Cerebellar cortex (tissue), 1 donor: ENCODE results near the gene VCL.
"Not testable (repeated sequence)": the region's sequence is repeated elsewhere in the genome, so short reads cannot be mapped to it uniquely, and the experiment has no call there.

Source experiments
- DNase-seq: peaks from one replicate; pipeline ENCODE4 v3.0.0-alpha.2; 2015; ENCODE audit warnings: low spot score

VCL gene

DNA sequence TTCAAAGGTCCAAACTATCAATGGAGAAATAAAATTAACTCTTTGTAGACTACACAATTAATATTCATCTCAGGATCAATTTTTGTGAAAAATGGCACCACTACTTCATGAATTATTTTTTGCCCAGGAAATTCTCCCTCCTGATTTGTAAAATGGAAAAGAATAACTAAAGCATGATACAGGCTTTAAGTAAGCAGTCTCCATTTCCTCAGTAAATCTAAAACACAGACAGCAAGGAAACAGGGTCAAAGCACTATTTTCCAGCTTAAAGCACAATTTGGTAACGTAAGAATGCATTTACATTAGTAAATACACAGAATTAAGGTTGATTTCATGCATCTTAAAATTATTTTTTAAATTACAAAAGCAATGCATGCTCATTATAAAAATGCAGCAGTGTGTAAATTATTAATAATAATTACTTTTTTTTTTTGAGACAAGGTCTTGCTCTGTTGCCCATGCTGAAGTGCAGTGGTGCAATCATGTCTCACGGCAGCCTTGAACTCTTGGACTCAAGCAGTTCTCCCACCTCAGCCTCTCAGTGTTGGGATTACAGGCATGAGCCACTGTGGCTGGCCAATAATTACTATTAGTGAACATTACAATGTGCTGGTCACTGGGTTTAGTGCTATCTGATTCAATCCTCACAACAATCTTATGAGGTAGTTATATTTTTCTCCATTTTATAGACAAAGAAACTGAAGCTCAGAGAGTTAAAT, 26.1 kb upstream of the VCL start:
- DNase-seq = no peak

DNA sequence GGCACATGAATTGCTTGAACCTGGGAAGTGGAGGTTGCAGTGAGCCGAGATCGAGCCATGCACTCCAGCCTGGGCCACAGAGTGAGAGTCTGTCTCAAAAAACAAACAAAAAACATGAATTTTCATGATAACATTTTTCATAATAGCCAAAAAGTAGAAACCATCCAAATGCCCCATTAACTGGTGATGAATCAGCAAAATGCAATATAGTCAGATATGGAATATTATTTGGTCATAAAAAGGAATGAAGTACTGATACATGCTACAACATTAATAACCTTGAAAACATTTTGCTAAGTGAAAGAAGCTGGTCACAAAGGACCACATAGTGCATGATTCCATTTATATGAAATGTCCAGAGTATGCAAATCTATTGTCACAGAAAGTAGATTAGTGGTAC, 24.5 kb upstream of the VCL start:
- DNase-seq = no peak

DNA sequence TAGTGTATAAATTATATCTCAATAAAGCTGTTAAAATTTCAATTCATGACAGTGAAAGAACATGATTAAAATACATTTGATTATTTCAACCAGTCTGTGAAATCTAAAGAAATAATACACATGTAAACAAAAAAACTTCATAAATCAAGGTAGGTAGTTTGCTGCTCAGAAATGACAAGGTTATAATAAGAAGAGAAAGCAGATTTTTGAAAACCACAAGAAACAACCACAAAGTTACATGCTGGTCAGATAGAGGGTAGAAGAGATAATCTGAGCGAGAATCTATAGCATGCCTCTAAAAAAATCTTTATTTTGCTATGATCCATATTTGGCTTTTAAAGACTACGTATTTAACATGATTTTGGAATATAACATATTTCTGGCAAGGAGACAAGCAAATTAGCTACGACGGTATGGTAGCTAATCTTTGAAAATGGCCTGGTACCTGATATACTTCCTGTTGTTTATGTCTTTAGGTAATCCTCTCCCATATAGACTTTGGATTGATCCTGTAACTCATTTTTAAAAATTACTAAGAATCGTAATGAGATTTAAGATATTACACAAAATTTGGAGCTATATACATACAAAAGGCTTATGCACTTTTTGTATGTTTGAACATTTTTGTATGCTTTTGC, 23.5 kb upstream of the VCL start:
- no peak for DNase-seq

DNA sequence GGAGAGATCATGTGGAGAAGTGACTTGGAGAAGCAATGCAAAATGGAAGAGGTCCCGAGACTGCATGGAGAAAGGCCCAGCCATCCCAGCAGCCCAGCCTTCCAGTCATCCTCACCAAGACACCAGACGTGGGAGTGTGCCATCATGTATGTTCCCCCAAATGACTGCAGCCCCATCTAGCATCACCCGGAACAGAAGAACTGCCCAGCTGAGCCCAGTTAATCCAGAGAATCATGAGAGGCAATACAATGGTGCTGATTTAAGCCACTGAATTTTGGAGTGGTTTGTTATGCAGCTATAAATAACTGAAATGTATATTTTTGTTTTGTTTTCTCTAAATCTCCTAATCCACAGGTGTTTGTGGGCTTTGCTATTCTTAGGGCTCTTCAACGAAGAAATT, 22.5 kb upstream of the VCL start:
- no peak for DNase-seq

DNA sequence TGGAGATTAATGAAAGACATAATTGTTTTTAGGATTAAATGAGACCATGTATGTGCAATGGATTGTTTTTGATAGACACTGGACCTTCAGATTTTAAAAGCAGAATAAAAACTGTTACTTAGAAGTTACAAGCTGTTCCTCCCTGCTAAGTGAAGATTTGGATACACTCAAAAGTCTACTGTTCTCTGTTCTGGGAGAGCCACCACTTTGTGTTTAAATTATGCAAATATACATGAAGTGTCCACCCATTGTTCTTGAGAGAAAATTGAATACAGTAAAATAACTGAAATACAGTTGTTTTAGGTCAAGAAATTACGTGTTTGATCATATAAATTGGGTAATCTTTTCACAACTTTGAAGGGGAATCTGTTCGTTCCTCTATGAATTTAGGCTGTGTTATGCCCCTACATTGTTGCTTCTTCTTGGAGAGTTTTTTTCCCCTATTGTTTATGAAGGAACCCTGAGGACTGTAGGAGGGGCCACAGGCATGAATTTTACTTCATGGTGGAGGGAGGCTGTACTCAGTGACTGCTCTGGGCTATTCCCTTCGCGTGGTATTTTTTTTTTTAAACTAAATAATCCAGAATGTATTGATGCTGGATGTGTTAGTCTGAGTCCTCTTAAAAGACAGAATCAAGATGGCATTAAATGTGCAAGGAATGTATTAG, 18.6 kb upstream of the VCL start:
- no peak for DNase-seq

DNA sequence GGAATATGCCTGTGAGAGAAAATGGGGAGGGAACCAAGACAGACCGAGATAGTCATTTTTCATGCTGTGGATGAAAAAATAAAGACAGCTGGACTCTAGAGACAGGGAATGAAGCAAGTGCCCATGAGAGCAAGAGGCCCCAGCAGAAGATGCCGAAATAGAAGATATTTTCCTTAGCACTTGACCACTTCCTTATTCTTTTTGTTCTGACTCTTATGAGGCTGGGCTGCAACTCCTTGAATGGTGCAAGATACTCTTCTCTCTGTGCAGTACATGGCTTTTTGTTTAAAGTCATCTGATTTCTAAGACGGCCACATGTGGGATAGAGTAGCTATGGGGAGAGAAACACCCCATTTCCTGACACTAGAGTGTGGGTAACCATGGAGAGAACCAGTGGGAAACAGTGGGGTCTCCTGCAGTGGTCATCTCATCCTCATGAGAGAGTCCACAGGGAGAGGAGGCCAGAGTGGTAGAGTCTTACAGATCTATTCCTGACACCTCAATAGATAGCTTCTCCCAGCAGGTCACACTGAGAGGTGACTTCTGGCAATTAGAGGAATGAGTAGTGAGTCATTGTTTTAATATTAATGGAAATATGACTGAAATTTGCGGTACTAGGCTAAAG, 18.0 kb upstream of the VCL start:
- DNase-seq = no peak

DNA sequence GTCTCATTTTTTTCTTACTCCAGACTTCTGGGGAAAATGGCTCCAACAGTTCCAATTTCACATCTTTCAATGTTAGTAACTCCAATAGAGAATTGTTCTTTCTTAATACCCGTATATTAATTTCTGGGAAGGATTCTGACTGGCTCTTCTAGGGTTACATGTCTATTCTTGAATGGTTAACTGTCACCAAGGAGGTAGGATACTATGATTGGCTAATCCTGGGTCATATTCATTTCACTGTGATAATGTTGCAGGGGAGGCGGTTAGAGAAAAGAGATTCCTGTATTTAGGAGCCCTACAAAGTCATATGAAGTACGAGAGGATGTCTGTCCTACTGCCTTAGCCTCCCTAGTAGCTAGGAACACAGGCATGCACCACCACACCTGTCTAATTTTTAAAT, 16.1 kb upstream of the VCL start:
- DNase-seq = no peak

DNA sequence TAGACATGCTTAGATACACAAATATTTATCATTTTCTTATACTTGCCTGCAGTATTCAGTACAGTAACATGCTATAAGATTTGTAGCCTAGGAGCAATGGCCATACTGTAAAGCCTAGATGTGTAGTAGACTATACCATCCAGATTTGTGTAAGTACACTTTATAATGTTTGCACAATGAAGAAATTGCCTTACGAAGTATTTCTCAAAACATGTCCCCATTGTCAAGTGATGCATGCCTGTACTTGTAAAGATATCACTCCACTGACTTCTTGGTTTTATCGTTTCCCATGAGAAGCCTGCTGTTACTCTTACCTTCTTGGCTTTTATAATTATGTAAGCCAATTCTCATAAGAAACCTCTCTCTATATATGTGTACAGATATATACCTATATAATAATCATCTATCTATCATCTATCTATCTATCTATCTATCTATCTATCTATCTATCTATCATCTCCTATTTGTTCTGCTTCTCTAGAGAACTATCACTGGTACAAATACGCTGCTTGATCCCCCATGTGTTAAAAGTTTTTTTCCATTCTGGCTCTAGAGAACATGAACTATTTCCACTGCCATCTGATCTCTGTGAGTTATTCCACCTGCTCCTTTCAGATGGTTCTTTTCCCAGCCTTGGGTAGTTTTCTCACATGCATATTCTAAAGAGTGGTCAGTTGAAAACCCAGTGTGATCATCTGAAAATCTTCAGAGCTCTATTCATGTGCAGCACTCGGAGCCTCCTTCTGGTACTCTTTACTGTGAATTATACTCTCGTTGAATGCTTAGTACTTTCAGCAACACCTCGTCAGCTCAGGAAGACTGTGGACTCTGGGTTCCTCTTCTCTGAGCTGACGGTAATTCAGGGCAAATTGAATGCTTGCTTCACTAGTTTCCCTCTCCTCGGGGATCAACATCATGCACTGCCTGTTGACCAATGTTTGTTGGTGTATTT, 14.5 kb upstream of the VCL start:
- no peak for DNase-seq

DNA sequence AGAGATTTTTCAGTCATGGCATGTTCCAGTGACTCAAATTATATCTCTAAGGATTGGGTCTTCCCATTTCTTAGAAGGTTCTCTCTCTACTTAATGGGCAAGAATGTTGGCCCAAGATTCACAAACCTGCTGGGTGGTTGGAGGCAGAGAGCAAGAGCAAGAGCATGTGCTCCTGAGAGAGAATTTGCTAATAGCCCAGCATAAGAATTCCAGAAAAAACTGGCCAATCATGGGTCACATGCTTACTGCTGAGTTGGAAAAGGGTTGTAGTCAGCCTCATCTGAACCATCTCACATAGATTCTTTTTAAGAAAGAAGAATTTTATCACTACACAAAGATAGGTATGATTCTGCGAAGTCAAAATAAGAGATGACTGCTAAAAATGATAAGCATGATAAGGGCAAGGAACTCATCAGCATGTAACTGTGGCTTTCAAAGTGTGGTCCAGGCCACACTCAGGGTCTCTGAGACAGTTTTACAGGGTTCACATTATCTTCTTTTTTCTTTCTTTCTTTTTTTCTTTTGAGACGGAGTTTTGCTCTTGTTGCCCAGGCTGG, 8.2 kb upstream of the VCL start:
- DNase-seq = no peak

DNA sequence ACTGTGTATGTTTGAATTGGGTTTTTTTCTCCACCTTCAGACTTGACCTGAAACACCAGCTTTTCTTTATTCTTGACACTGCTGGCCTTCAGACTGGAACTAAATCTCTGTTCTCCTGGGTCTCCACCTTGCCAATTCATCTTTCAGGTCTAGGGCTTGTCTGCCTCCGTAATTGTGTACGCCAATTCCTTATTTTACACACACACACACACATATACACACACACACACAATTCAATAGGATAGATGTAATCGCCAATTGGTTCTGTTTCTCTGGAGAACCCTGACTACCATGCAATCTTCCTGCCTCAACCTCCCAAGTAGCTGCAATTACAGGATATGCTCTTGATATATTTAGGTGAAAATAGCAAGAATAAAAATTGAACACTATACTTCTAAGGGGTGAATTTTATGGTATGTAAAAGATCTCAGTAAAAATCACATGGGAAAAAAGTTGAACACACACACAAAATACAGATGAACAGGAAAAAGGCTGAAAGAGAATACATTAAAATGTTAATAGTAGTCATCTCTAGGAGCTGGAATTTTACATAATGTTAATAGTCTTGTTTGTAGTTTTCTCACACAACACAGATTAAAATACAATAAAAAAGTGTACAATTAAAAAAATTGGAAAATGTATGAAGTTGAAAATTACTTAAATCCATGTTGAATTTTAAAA, 6.6 kb upstream of the VCL start:
- DNase-seq = no peak

DNA sequence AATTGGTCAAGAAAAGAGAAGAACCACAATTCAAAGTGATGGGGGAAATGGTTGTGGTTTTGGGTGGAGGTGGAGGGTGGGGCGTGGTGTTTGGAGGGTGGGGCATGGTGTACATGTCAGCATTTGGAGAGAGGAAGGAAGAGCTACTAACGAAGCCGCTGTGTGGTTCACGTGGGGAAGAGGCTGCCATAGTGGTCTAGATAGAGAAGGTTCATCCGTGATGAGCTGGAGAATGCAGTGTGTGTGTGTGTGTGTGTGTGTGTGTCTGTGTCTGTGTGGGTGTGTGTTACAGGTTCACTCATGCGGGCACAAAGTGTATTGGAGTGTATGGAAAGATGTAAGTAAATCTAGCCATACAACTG, 6.1 kb upstream of the VCL start:
- no peak for DNase-seq

DNA sequence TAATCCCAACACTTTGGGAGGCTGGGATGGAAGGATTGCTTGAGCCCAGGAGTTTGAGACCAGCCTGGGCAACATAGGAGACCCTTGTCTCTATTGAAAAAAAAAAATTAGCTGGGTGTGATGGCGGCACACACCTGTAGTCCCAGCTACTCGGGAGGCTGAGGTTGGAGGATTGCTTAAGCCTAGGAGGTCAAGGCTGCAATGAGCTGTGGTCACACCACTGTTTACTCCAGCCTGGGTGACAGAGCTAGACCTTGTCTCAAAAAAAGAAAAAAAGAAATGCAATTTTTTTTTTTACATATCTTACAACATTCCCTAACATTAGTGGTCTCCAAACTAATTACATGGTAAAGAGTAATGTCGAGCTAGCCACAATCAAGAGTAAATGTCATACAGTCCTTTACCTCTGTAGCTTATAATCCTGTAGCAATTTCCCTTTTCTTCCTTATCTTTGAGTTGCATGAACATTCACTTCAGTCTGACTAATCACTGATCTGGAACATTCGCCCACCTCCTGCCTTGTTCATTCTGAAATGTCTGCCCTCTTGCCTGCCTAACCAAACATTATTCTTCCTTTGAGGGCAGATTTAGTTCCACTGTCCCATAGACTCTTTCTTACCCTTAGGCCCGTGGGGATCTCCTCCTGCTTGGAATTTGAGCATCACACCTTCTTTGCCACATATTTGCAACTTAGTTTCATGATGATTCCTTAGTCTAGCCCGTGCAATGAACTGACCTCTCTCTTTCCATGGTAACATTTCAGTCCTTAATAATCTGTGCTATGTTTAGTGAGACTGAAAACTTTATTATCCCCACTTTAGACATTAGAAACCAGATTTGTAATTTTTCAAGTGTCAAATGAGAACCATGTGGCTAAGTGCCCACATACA, 4.8 kb upstream of the VCL start:
- no peak for DNase-seq

DNA sequence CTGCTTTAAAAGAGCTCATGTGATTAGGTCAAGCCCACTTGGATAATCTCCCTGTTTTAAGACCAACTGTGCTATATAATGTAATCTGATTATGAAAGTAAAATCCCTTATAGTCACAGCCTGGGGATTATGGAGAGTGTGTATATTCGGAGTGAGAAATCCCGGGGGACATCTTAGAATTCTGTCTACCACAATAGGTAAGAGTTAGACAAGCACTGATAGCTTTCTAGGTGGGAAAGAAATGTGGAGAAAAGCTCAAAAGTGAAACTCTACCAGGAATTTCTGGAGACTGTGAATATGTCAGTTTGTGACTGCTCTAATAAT, 2.9 kb upstream of the VCL start:
- no peak for DNase-seq

DNA sequence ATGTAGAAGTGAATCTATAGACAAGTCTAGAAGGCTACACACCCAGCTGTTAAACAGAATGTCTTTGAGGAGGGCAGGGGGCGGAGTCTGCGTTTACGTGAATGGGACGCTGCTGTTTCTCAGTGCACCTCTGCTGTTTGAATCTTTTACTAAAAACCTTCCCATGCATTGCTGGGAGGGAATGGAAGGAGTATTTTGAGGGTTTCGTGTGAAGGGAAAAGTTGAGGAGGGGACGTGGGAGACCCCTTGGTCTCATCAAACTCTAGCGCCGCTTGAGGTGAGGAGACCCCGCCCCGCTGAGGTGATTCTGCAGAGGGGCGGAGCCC, 492 bp upstream of the VCL start:
- no peak for DNase-seq

DNA sequence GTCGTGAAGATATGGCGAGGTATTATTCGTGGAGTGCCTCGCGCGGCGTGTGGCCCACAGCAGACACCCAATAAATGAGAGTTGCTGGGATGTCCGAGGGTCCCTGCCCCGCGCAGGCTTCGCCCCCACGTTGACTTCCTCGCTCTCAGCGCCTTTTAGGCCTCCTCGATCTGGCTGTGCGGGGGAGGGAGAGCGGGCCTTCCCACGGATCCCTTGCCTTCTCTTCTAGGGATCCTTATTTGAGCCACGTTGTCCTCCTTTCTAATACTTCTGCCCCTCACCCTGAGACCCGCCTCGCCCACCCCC, 660 bp downstream of the VCL start:
- DNase-seq = no peak

DNA sequence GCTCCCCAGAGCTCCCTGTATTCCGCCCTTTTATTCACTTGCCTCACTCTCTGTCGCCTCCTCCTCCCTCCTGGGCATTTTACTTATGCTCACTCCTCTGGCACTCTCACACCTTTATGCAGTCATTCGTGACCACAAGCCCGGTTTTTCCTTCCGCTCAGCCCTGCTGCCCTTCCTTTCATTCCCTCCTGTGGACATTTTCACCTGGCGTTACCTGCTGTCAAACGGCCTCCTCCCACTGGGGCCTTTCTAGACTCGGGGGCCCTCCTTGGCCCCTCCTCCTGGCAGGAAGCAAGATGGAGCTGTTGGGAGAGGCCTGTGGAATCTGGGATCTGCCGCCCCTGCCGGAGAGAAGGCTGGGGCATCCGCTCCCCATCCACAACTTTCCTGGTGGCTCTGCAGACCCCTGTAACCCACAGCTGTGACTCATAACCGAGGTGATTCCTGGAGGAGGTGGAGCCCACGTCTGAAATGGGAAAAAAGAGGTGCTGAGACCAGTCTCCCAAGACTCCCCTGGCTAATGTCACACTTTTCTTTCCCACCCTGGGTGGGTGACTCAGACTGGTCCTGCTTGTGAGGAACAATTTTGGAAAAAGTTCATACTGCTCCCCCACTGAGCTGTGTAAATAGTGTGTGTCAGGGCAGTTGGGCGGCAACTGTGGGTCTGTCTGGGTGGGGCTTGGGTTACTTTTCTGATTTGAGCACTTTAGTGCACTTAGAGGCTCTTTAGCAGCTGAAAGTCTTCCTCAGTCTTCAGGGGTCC, 1.2 kb downstream of the VCL start:
- DNase-seq = peak; percentile 70

DNA sequence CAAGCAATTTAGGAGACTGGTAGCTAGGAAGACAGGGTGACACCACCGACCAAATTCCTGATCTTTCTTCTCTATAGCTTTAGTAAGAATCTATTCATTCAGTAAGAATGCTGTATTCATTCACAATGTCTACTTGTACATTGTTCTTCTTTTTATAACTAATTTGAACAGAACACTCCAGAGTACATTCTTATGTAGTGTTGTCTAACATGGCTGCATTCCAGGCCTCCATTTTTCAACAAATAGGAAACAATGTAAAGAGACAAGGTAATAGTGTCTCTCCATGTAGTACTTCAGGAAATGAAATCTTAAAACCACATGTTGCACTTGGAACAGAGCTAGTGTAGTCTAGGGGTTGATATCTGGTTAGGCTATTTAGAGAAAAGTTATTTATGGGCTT, 1.8 kb downstream of the VCL start:
- no peak for DNase-seq

DNA sequence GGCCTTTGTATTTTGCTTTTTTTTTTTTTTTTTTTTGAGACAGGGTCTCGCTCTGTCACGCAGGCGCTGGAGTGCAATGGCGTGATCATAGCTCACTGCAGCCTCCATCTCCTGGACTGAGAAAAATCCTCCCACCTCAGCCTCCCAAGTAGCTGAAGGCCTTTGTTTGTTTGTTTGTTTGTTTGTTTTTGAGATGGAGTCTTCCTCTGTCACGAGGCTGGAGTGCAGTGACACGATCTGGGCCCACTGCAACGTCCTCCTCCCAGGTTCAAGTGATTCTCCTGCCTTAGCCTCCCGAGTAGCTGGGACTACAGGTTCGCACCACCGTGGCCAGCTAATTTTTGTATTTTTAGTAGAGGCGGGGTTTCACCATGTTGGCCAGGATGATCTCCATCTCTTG, 2.3 kb downstream of the VCL start:
- not testable (repeated sequence) for DNase-seq

DNA sequence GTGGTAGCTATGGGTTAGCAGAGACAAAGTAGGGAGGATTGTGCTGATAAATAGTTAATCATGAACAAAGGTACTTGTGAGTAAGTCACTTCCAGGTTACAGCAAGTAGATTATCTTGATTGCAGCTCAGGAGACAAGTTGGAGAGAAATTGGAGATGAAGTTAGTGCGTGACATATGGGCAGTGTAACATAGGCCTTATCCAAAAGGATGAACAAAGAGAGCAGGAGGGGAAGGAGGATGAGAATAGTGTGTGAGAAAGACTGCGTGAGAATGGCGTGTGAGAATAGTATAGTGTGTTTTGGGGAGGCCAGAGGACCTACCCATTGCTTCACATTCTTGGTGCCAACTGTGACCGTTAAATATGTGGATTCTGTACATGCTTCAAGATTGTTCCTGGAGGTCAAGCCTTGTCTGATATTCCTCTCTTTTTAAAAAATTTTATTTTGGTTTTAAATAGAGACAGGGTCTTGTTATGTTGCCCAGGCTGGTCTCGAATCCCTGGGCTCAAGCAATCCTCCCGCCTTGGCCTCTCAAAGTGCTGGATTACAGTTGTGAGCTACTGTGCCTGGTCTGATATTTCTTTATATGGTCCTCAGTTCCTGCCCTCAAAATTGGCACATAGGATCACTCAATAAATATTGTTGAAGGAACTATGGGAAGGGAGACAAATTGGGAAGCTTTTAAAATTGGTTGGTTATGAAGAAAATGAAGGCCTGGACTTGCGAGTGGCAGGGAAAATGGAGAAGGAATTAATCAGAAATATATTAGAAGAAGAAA, 3.2 kb downstream of the VCL start:
- DNase-seq = no peak
